Adipocyte (in vitro differentiated cells): ENCODE data around the gene GPC4.

Experiments used
- DNase-seq: peaks from one replicate; pipeline ENCODE4 v3.0.0-alpha.2; 2015; ENCODE audit warnings: low read depth
- H3K27me3 ChIP-seq: replicated peaks from 2 replicates; pipeline ENCODE4 v1.7.0; 2013; ENCODE audit warnings: mild to moderate bottlenecking, low read length, moderate library complexity; ENCODE audit not compliant: control insufficient read depth, insufficient read depth
- H3K36me3 ChIP-seq: 2 replicates; pipeline ENCODE4 v1.7.0; 2013; ENCODE audit warnings: low read length, mild to moderate bottlenecking, moderate library complexity; ENCODE audit not compliant: control insufficient read depth, insufficient read depth, severe bottlenecking
- H3K4me1 ChIP-seq: 2 replicates; pipeline ENCODE4 v1.7.0; 2013; ENCODE audit warnings: mild to moderate bottlenecking, low read length, moderate library complexity; ENCODE audit not compliant: control insufficient read depth, insufficient read depth
- H3K4me3 ChIP-seq: 2 replicates; pipeline ENCODE4 v1.7.0; 2013; ENCODE audit warnings: mild to moderate bottlenecking, low read length, moderate library complexity
- H3K9ac ChIP-seq: 2 replicates; pipeline ENCODE4 v1.7.0; 2013; ENCODE audit warnings: mild to moderate bottlenecking, low read length, moderate library complexity
- H3K9me3 ChIP-seq: 2 replicates; pipeline ENCODE4 v1.7.0; 2013; ENCODE audit warnings: mild to moderate bottlenecking, low read length, moderate library complexity; ENCODE audit not compliant: control insufficient read depth

Gene GPC4

GRCh38 chrX:133384454-133384853 lies 30.8 kb downstream of the GPC4 start:
- DNase-seq: no peak
- Histone ChIP-seq H3K4me1 (no peaks in the 10 kb centered on the region), H3K9me3 (no peaks in the 10 kb centered on the region), H3K27me3 (no peaks in the 10 kb centered on the region), H3K36me3 (no peaks in the 10 kb centered on the region), H3K4me3 (no peak overlapping the region), H3K9ac (no peak overlapping the region)

DNA sequence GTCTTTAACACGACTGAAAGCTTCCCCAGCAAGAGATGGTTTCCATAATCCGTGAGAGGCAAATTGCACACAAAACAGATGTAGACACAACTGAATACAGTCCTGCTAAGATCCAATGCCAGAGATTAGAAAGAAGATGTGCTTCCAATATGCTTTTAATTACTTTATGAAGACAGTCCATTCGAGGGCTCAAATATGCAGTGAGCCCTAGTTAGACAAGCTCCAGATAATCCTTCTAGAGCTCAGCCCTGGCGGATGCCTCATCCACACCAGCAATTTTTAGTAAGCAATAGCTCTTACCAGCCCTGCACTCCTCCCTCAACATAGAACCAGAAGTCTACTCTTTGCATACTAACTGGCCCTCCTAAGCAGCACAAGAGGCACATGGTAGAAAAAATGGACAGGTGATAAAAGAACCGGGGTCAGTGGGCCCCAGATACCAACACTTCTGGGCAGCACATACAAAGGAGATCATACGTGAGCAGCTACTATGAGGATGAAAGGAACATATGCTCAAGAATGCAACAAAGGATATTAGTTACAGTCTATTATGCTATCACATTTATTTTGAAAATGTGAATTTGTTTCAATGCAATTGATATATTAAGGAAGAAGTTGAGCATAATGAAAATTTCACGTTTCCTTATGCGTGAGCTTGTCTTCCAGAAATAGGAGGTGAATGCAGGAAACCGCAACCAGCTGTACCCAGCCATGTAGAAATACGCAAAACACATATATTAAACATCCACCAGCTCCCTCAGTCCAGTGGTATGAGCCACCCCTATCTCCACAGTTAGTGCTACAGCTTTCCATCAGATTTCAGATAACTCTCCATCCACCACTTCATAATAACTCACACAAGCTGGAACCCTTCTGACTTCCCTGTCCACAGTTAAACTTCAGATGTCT lies 34.3 kb downstream of the GPC4 start:
- Histone ChIP-seq H3K9me3 (no peaks in the 10 kb centered on the region), H3K4me3 (no peak overlapping the region), H3K27me3 (peaks cover 2% of the 10 kb centered on the region), H3K36me3 (no peaks in the 10 kb centered on the region), H3K4me1 (peaks cover 5% of the 10 kb centered on the region), H3K9ac (no peak overlapping the region)
- DNase-seq: no peak

- Histone ChIP-seq H3K4me1 (peaks cover 24% of the 10 kb centered on the region), H3K9me3 (no peaks in the 10 kb centered on the region), H3K27me3 (peaks cover 2% of the 10 kb centered on the region), H3K9ac (no peak overlapping the region), H3K4me3 (no peak overlapping the region), H3K36me3 (no peaks in the 10 kb centered on the region)
- DNase-seq: no peak
Observed at GRCh38 chrX:133376422-133376821, 38.9 kb downstream of the GPC4 start.

DNA sequence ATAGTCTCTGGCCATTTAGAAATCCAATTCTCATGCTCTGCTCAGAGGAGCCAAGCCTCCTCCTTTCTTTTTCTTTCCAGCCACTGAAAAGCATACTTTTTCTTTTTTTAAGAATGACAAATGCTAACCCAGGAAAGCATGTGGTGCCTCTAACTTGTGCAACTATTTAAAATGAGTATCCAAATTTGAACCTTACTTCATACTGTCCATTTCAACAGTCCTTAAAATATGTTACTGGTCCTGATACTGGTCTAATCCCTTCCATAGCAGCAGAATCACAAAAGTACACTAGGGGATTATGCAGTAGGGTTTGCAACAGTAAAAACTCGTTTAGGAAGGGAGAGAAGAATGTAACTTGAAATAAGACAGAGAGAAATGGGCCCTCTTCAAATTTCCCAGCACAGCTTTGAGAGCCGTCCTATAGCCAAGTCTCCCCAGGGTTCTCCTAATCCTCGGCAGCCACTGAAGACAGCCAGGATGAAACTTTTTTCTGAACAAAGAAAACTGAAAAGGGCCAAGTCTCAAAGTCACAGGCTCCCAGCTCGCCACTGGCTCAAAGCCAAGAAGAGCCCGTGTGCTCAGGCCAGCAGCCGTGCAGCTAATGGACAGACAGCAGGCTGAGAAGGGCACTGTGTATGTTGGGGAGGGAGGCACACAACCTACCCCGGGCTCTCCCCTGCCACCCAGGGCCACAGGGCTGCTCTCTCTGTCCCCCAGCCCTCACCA lies 39.5 kb downstream of the GPC4 start:
- H3K9ac ChIP-seq: no peak overlapping the region
- peak; percentile 36 for DNase-seq
- H3K27me3 ChIP-seq: peaks cover 2% of the 10 kb centered on the region
- H3K4me3 ChIP-seq: no peak overlapping the region
- no peaks in the 10 kb centered on the region for H3K9me3 ChIP-seq
- peaks cover 24% of the 10 kb centered on the region for H3K4me1 ChIP-seq
- H3K36me3 ChIP-seq: no peaks in the 10 kb centered on the region

DNA sequence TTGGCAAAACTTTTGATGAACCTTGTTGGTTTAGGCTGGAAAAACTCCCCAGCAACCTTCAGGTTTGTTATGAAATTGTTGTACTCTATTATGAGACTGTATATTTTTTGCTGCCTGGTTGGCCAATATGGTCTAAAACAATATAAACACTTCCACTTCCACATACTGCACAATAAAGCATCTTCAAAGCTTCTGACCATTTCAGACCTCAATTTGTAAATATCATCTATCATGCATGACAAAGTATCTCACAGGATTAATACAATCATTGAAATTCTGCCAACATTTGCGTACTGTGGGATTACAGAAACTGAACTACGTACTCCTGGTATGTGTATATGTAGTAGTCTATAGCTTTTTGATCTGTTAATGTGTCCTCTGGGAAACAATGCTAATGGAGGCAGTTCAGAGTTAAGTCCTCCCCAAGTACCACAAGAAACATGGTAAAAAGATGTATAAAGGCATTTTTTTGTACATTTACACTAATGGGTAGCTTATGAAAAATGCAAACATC lies 40.4 kb downstream of the GPC4 start:
- H3K4me3 ChIP-seq: no peak overlapping the region
- DNase-seq: no peak
- no peaks in the 10 kb centered on the region for H3K36me3 ChIP-seq
- peaks cover 2% of the 10 kb centered on the region for H3K27me3 ChIP-seq
- H3K9ac ChIP-seq: no peak overlapping the region
- no peaks in the 10 kb centered on the region for H3K9me3 ChIP-seq
- peaks cover 26% of the 10 kb centered on the region for H3K4me1 ChIP-seq

DNA sequence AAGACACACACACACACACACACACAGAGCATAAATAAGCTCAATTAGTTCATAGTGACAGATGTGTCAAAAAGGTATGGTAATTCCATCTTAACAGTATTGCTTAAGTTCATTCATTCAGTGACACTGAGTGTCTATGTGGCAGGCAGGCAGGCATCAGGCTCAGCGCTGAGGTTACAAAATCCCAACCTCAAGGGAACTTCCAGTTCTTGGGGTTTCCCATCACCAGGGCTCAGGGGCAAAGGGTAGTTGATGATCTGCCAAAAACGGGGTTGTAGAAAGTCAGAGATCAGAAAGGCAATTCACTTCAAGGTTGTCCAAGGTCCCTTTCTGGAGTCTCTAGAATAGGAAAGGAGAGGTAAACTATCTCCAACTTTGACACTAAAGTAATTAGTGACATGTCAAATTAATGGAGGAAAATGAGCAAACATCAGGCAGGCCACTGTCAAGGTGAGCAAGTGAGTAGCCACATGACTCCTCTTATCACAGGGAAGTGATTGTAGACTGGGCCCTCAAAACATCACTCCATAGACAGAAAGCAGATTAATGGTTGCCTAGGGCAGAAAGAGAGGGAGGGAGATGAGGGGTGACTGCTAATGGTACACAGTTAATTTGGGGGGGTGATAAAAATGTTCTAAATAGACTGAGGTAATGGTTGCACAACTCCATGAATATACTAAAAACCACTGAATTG lies 41.8 kb downstream of the GPC4 start:
- H3K9me3 ChIP-seq: no peaks in the 10 kb centered on the region
- H3K27me3 ChIP-seq: peaks cover 2% of the 10 kb centered on the region
- H3K4me3 ChIP-seq: no peak overlapping the region
- H3K36me3 ChIP-seq: no peaks in the 10 kb centered on the region
- peaks cover 28% of the 10 kb centered on the region for H3K4me1 ChIP-seq
- no peak overlapping the region for H3K9ac ChIP-seq
- no peak for DNase-seq

GRCh38 chrX:133370696-133371275 lies 44.5 kb downstream of the GPC4 start:
- H3K36me3 ChIP-seq: no peaks in the 10 kb centered on the region
- H3K9ac ChIP-seq: no peak overlapping the region
- H3K4me3 ChIP-seq: no peak overlapping the region
- no peaks in the 10 kb centered on the region for H3K9me3 ChIP-seq
- no peaks in the 10 kb centered on the region for H3K27me3 ChIP-seq
- peaks cover 24% of the 10 kb centered on the region for H3K4me1 ChIP-seq
- DNase-seq: no peak

DNA sequence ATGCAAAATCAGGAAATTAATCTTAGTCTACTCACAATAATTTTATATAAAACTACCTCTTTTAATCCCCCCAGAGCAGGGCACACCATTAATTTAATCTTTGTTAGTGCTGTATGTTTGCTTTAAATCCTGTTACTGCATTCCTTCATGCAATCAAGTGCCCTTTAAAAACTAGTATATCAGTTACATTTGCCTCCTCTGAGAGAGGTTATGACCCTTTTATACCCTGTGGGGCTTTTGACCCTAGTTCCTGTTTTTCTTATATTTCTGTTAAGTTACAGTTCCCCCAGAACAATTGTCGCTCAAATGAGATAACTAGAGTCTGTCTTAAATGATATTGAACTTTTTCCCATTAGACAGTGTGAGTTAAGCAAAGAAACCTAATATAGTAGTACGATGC lies 46.2 kb downstream of the GPC4 start:
- Histone ChIP-seq H3K4me3 (no peak overlapping the region), H3K9ac (no peak overlapping the region), H3K27me3 (no peaks in the 10 kb centered on the region), H3K4me1 (peaks cover 34% of the 10 kb centered on the region), H3K9me3 (no peaks in the 10 kb centered on the region), H3K36me3 (no peaks in the 10 kb centered on the region)
- no peak for DNase-seq

DNA sequence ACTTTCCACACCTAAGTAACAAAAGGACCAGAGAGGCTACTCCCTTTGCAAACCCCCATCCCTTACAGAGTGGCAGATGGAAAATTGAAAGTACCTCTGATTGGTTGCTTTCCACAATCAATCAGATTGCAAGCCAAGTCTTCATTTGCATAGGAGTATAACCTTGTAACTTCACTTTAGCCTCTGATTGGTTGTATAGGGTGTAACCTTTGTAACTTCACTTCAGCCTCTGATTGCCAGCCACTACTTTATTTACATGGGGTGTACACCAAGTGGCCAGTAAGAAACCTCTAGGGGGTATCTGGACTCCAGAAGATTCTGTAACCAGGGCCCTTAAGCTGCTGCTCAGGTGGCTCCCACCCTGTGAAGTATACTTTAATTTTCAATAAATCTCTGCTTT lies 48.6 kb downstream of the GPC4 start:
- Histone ChIP-seq H3K27me3 (no peaks in the 10 kb centered on the region), H3K4me3 (no peak overlapping the region), H3K9me3 (no peaks in the 10 kb centered on the region), H3K4me1 (peaks cover 25% of the 10 kb centered on the region), H3K36me3 (no peaks in the 10 kb centered on the region), H3K9ac (no peak overlapping the region)
- no peak for DNase-seq

DNA sequence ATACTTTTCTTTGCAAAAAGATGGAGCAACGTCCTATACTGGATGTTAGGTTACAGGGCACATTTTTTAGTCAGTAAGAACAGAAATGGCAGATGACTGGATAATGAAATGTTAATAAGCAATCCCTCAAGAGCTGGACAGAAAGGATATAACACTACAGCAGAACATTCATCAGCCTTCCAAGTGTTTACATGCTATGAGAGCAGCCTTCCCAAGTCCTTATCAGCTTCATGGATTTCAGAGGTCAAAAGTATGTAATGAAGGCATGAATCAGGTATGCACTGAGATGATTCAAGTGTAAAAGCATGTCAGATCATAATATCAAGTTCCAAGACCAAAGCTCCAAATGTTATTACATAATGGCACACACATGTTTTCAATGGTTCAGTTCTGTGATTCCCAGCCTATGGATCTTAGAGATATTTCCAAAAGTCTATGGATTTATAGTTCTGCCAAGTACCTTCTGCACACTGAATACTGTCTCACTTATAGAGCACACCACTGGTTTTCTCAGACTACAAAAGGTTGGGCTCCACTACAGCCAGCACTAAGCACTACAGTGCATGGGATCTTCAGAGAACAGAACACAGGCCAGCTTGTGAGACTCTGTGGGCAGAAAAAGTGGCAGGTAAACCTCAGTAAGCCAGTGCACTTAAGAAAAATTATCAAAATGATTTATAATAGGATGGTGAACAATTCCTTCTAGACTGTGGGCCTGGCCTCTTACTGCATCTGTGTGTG lies 49.2 kb downstream of the GPC4 start:
- Histone ChIP-seq H3K9me3 (no peaks in the 10 kb centered on the region), H3K36me3 (no peaks in the 10 kb centered on the region), H3K27me3 (no peaks in the 10 kb centered on the region), H3K4me3 (no peak overlapping the region), H3K9ac (no peak overlapping the region), H3K4me1 (peaks cover 25% of the 10 kb centered on the region)
- DNase-seq: peak; percentile 52
